ENCODE results near the gene ZNF24. TPM values are rescaled to one million over a fixed set of nuclear protein-coding genes. Genes with fewer than 3 reads are reported as not detected.

ZNF24 gene
- total and polyA plus RNA-seq, 10 donors, result 13.4 to 64.3 (median 50.8) TPM

GRCh38 chr18:35290094-35290735 lies 54.0 kb downstream of the ZNF24 start, which contains the start of gene ZSCAN30:
TSS of gene ZSCAN30 (minus strand) at chr18:35290229. CDS start at chr18:35264352, 25,877 bp downstream.
- Histone ChIP-seq H3K9me3 (peaks cover 0 to 11% (median 8%) of the 10 kb centered on the region in 8 donors), H3K4me3 (peak within 1 kb of the TSS; percentile 62 to 74 (median 65)), H3K27ac (peak within 1 kb of the TSS; percentile 83 to 92 (median 86)), H3K4me1 (peaks cover 10 to 58% (median 36%) of the 10 kb centered on the region in 6 donors), H3K36me3 (peaks cover 0 to 35% (median 3%) of the 10 kb centered on the region in 6 donors), H3K27me3 (replicated peaks in 1 of 7) (no peaks in the 10 kb centered on the region)
- TF ChIP-seq CTCF (IDR thresholded peaks at IDR 0.05 in 8 of 11, conservative IDR thresholded peaks at IDR 0.05 in 3 of 11), result no peak
- TF ChIP-seq POLR2A (IDR thresholded peaks at IDR 0.05), result peak; percentile 47 to 74 (median 66)
- TF ChIP-seq POLR2AphosphoS5 (IDR thresholded peaks at IDR 0.05), result peak; percentile 94 to 96 (median 95)
- intact Hi-C loops (cut with DNase I; ENCODE audit: low total_unique reads), result loop anchor here (5.0 kb wide), 1 partner anchor 52 kb away; the partner anchor contains the start of gene ZNF24
- DNase-seq, result peak; percentile 98
- WGBS, 5 donors, result 0 to 1% (median 0%) methylated on average over 24 to 41 of the region's 41 CpGs

GRCh38 chr18:35289727-35290093 lies 54.5 kb downstream of the ZNF24 start:
- Histone ChIP-seq H3K9me3 (peaks cover 0 to 16% (median 9%) of the 10 kb centered on the region in 8 donors), H3K27ac (peak overlapping the region; percentile 83 to 92 (median 86)), H3K4me3 (peak overlapping the region; percentile 62 to 74 (median 65)), H3K4me1 (peaks cover 10 to 58% (median 36%) of the 10 kb centered on the region in 6 donors), H3K36me3 (peaks cover 0 to 32% (median 1%) of the 10 kb centered on the region in 6 donors), H3K27me3 (replicated peaks in 1 of 7) (no peaks in the 10 kb centered on the region)
- DNase-seq, result no peak
- intact Hi-C loops (cut with DNase I; ENCODE audit: low total_unique reads), result loop anchor here (5.0 kb wide), 2 partner anchors 52 to 53 kb away; partner anchors contain the start of gene ZNF24
- TF ChIP-seq POLR2AphosphoS5 (IDR thresholded peaks at IDR 0.05) (no peak), CTCF (IDR thresholded peaks at IDR 0.05 in 8 of 11, conservative IDR thresholded peaks at IDR 0.05 in 3 of 11) (no peak), POLR2A (IDR thresholded peaks at IDR 0.05) (no peak)
- WGBS, 5 donors, result 0 to 1% (median 0%) methylated on average over 8 of the region's 8 CpGs

- H3K27me3 ChIP-seq (replicated peaks in 1 of 7), result no peaks in the 10 kb centered on the region
- peaks cover 10 to 58% (median 36%) of the 10 kb centered on the region in 6 donors for H3K4me1 ChIP-seq
- TF ChIP-seq POLR2A (IDR thresholded peaks at IDR 0.05), result no peak
- no peak for TF ChIP-seq CTCF (IDR thresholded peaks at IDR 0.05 in 8 of 11, conservative IDR thresholded peaks at IDR 0.05 in 3 of 11)
- TF ChIP-seq POLR2AphosphoS5 (IDR thresholded peaks at IDR 0.05), result no peak
- peak overlapping the region; percentile 83 to 92 (median 86) for H3K27ac ChIP-seq
- H3K9me3 ChIP-seq, result peaks cover 0 to 20% (median 10%) of the 10 kb centered on the region in 8 donors
- intact Hi-C loops (cut with DNase I; ENCODE audit: low total_unique reads), result loop anchor here (5.0 kb wide), 1 partner anchor 52 kb away; no protein-coding TSS in a partner anchor
- peaks cover 0 to 32% (median 5%) of the 10 kb centered on the region in 6 donors for H3K36me3 ChIP-seq
- 8 to 13% (median 11%) methylated on average over 6 of the region's 6 CpGs for WGBS, 5 donors
- peak overlapping the region; percentile 62 to 74 (median 65) for H3K4me3 ChIP-seq
- DNase-seq, result no peak
Measured at GRCh38 chr18:35289293-35289692, 54.9 kb downstream of the ZNF24 start.

GRCh38 chr18:35284841-35285240 lies 59.4 kb downstream of the ZNF24 start:
- H3K4me1 ChIP-seq, result peaks cover 0 to 22% (median 15%) of the 10 kb centered on the region in 6 donors
- H3K9me3 ChIP-seq, result peaks cover 0 to 30% (median 13%) of the 10 kb centered on the region in 8 donors
- no peak for TF ChIP-seq POLR2A (IDR thresholded peaks at IDR 0.05)
- no peak for TF ChIP-seq POLR2AphosphoS5 (IDR thresholded peaks at IDR 0.05)
- no peak for TF ChIP-seq CTCF (IDR thresholded peaks at IDR 0.05 in 8 of 11, conservative IDR thresholded peaks at IDR 0.05 in 3 of 11)
- intact Hi-C loops (cut with DNase I; ENCODE audit: low total_unique reads), result loop anchor here (5.0 kb wide), 1 partner anchor 48 kb away; no protein-coding TSS in a partner anchor
- 96 to 100% (median 97%) methylated on average over 2 to 3 of the region's 3 CpGs for WGBS, 5 donors
- H3K36me3 ChIP-seq, result peaks cover 0 to 25% (median 18%) of the 10 kb centered on the region in 6 donors
- H3K27me3 ChIP-seq (replicated peaks in 1 of 7), result no peaks in the 10 kb centered on the region
- no peak overlapping the region for H3K27ac ChIP-seq
- no peak for DNase-seq
- no peak overlapping the region for H3K4me3 ChIP-seq
